ENCODE measurements around the gene ISM1.

The ISM1 gene

GRCh38 chr20:13220904-13221297 is at the start of gene ISM1:
TSS of gene ISM1 (plus strand) at chr20:13221274. CDS start at chr20:13221777, 503 bp downstream.
- peak in 1 of 2 donors; percentile 14 for DNase-seq (ENCODE audit: extremely low read depth in 1 of 2, low read depth in 1 of 2)

GRCh38 chr20:13173201-13173600 is 47.9 kb upstream of the ISM1 start:
- DNase-seq (ENCODE audit: extremely low read depth in 1 of 2, low read depth in 1 of 2): no peak

- DNase-seq (ENCODE audit: extremely low read depth in 1 of 2, low read depth in 1 of 2): no peak
Observed at GRCh38 chr20:13174402-13174801, 46.7 kb upstream of the ISM1 start.

GRCh38 chr20:13180986-13181889 is 39.8 kb upstream of the ISM1 start:
- DNase-seq (ENCODE audit: extremely low read depth in 1 of 2, low read depth in 1 of 2): no peak

- peak in 1 of 2 donors; percentile 28 for DNase-seq (ENCODE audit: extremely low read depth in 1 of 2, low read depth in 1 of 2)
Observed at GRCh38 chr20:13183005-13183404, 38.1 kb upstream of the ISM1 start.

GRCh38 chr20:13186043-13186774 is 34.9 kb upstream of the ISM1 start:
- no peak for DNase-seq (ENCODE audit: extremely low read depth in 1 of 2, low read depth in 1 of 2)

GRCh38 chr20:13187899-13188298 is 33.2 kb upstream of the ISM1 start:
- no peak for DNase-seq (ENCODE audit: extremely low read depth in 1 of 2, low read depth in 1 of 2)

GRCh38 chr20:13199279-13199678 is 21.8 kb upstream of the ISM1 start:
- no peak for DNase-seq (ENCODE audit: extremely low read depth in 1 of 2, low read depth in 1 of 2)

GRCh38 chr20:13200767-13201500 is 20.1 kb upstream of the ISM1 start:
- no peak for DNase-seq (ENCODE audit: extremely low read depth in 1 of 2, low read depth in 1 of 2)

- no peak for DNase-seq (ENCODE audit: extremely low read depth in 1 of 2, low read depth in 1 of 2)
Observed at GRCh38 chr20:13202565-13202964, 18.5 kb upstream of the ISM1 start.

GRCh38 chr20:13205425-13205824 is 15.6 kb upstream of the ISM1 start:
- DNase-seq (ENCODE audit: extremely low read depth in 1 of 2, low read depth in 1 of 2): no peak

GRCh38 chr20:13205848-13206434 is 15.1 kb upstream of the ISM1 start:
- DNase-seq (ENCODE audit: extremely low read depth in 1 of 2, low read depth in 1 of 2): no peak

GRCh38 chr20:13207016-13207415 is 14.1 kb upstream of the ISM1 start:
- no peak for DNase-seq (ENCODE audit: extremely low read depth in 1 of 2, low read depth in 1 of 2)

- DNase-seq (ENCODE audit: extremely low read depth in 1 of 2, low read depth in 1 of 2): no peak
Observed at GRCh38 chr20:13211956-13212618, 9.0 kb upstream of the ISM1 start.

GRCh38 chr20:13212750-13213149 is 8.3 kb upstream of the ISM1 start:
- no peak for DNase-seq (ENCODE audit: extremely low read depth in 1 of 2, low read depth in 1 of 2)

- no peak for DNase-seq (ENCODE audit: extremely low read depth in 1 of 2, low read depth in 1 of 2)
Observed at GRCh38 chr20:13213335-13213734, 7.7 kb upstream of the ISM1 start.

- no peak for DNase-seq (ENCODE audit: extremely low read depth in 1 of 2, low read depth in 1 of 2)
Observed at GRCh38 chr20:13216533-13216932, 4.5 kb upstream of the ISM1 start.

- DNase-seq (ENCODE audit: extremely low read depth in 1 of 2, low read depth in 1 of 2): no peak
Observed at GRCh38 chr20:13219327-13220193, 1.5 kb upstream of the ISM1 start.

- DNase-seq (ENCODE audit: extremely low read depth in 1 of 2, low read depth in 1 of 2): peak in 1 of 2 donors; percentile 1
Observed at GRCh38 chr20:13220194-13220903, 725 bp upstream of the ISM1 start.
